Breast epithelium (tissue), 4 donors: ENCODE results near the gene CACHD1. TPM values are rescaled to one million over a fixed set of nuclear protein-coding genes. Genes with fewer than 3 reads are reported as not detected.

Experiments used
- DNase-seq, 2 donors: peaks; one replicate each; pipeline ENCODE4 v3.0.0-alpha.2; 2019; ENCODE audit warnings: low spot score in 2 of 2
- H3K27ac ChIP-seq, 2 donors: fragments of 200-600 bp; sonication (generic) in 1 of 2; one replicate each; pipeline ENCODE4 v1.5.1; 2016 to 2019; ENCODE audit warnings: mild to moderate bottlenecking in 1 of 2
- H3K27me3 ChIP-seq, 2 donors: fragments of 200-600 bp; sonication (generic) in 1 of 2; one replicate each; pipeline versions ENCODE4 v1.5.1 to v1.6.0; 2017 to 2019; ENCODE audit warnings: control low read depth in 1 of 2, mild to moderate bottlenecking in 1 of 2
- H3K36me3 ChIP-seq: fragments of 200-600 bp; one replicate; pipeline ENCODE4 v1.5.1; 2019
- H3K4me1 ChIP-seq, 2 donors: fragments of 200-600 bp; sonication (generic); one replicate each; pipeline ENCODE4 v1.5.1; 2016 to 2019; ENCODE audit warnings: control low read depth in 1 of 2
- H3K4me3 ChIP-seq, 3 donors: fragments of 200-600 bp; sonication (generic); 1 replicate in 2 of 3; 2 replicates in 1 of 3; pipeline ENCODE4 v1.5.1; 2016 to 2019; ENCODE audit warnings: mild to moderate bottlenecking in 3 of 3, moderate library complexity in 2 of 3
- H3K9me3 ChIP-seq, 2 donors: fragments of 200-600 bp; sonication (generic) in 1 of 2; one replicate each; pipeline ENCODE4 v1.5.1; 2016 to 2019; ENCODE audit warnings: control low read depth in 1 of 2
- CTCF ChIP-seq, 3 donors: fragments of 450-650 bp; IDR thresholded peaks; one replicate each; pipeline ENCODE4 v1.5.1; 2016 to 2017; ENCODE audit warnings: antibody characterized with exemption in 3 of 3, mild to moderate bottlenecking in 3 of 3, moderate library complexity in 3 of 3
- POLR2A ChIP-seq: fragments of 450-650 bp; IDR thresholded peaks from one replicate; pipeline ENCODE4 v1.6.1; 2016; ENCODE audit warnings: antibody characterized with exemption, mild to moderate bottlenecking, moderate library complexity
- POLR2AphosphoS5 ChIP-seq, 3 donors: sonication (generic); formaldehyde crosslinking; IDR thresholded peaks; one replicate each; pipeline ENCODE4 v1.6.1; 2017; ENCODE audit warnings: antibody characterized with exemption in 3 of 3
- intact Hi-C: fragments of 100-400 bp; cut with DNase I; formaldehyde crosslinking; loops from one replicate; pipeline ENCODE4 v1.15.1; 2023; ENCODE audit warnings: low total_unique reads
- total RNA-seq, 3 donors: library from RNA; depleted of rRNA; stranded (reverse); fragments of >200 nt; gene quantifications; one replicate each; pipeline ENCODE4 v1.1.0, GENCODE V29; 2016

CACHD1 gene
- total RNA-seq, 3 donors from 2014 or later = 21.6 to 31.9 (median 25.3) TPM

GRCh38 chr1:64631346-64632034 is 161.6 kb downstream of the CACHD1 start:
- TF ChIP-seq POLR2A (no peak), CTCF (IDR thresholded peaks at IDR 0.05) (no peak), POLR2AphosphoS5 (IDR thresholded peaks at IDR 0.05) (no peak)
- intact Hi-C loops = no loop called here
- no peaks in the 10 kb centered on the region for H3K9me3 ChIP-seq
- H3K27me3 ChIP-seq = no peaks in the 10 kb centered on the region
- H3K27ac ChIP-seq = no peak overlapping the region
- DNase-seq = no peak
- H3K36me3 ChIP-seq = no peaks in the 10 kb centered on the region
- H3K4me3 ChIP-seq = no peak overlapping the region
- no peaks in the 10 kb centered on the region for H3K4me1 ChIP-seq

- no peak overlapping the region for H3K4me3 ChIP-seq
These were observed 163.0 kb downstream of the CACHD1 start for GRCh38 chr1:64632936-64633335.

GRCh38 chr1:64645735-64646134 is 175.8 kb downstream of the CACHD1 start:
- Histone ChIP-seq H3K27me3 (no peaks in the 10 kb centered on the region), H3K9me3 (no peaks in the 10 kb centered on the region), H3K4me3 (no peak overlapping the region), H3K4me1 (no peaks in the 10 kb centered on the region), H3K27ac (no peak overlapping the region), H3K36me3 (no peaks in the 10 kb centered on the region)
- intact Hi-C loops = no loop called here
- TF ChIP-seq POLR2A (no peak), POLR2AphosphoS5 (IDR thresholded peaks at IDR 0.05) (no peak), CTCF (IDR thresholded peaks at IDR 0.05) (no peak)
- DNase-seq = no peak

More at GRCh38 chr1:64632936-64633335, 163.0 kb downstream of the CACHD1 start:
- TF ChIP-seq POLR2A (no peak), POLR2AphosphoS5 (IDR thresholded peaks at IDR 0.05) (no peak), CTCF (IDR thresholded peaks at IDR 0.05) (no peak)
- H3K27ac ChIP-seq = no peak overlapping the region
- H3K9me3 ChIP-seq = no peaks in the 10 kb centered on the region
- H3K27me3 ChIP-seq = no peaks in the 10 kb centered on the region
- DNase-seq = no peak
- H3K4me1 ChIP-seq = no peaks in the 10 kb centered on the region
- no peaks in the 10 kb centered on the region for H3K36me3 ChIP-seq
- intact Hi-C loops = no loop called here

GRCh38 chr1:64650411-64650810 is 180.5 kb downstream of the CACHD1 start:
- Histone ChIP-seq H3K4me3 (no peak overlapping the region), H3K36me3 (no peaks in the 10 kb centered on the region), H3K27ac (no peak overlapping the region), H3K27me3 (no peaks in the 10 kb centered on the region), H3K9me3 (no peaks in the 10 kb centered on the region), H3K4me1 (no peaks in the 10 kb centered on the region)
- TF ChIP-seq POLR2AphosphoS5 (IDR thresholded peaks at IDR 0.05) (no peak), POLR2A (no peak)
- no peak for DNase-seq
- intact Hi-C loops = loop anchor here (10.0 kb wide), 1 partner anchor 786 kb away; no protein-coding TSS in a partner anchor

- Histone ChIP-seq H3K4me1 (no peaks in the 10 kb centered on the region), H3K36me3 (no peaks in the 10 kb centered on the region), H3K27ac (no peak overlapping the region), H3K27me3 (no peaks in the 10 kb centered on the region), H3K9me3 (no peaks in the 10 kb centered on the region), H3K4me3 (no peak overlapping the region)
- intact Hi-C loops = loop anchor here (10.0 kb wide), 1 partner anchor 787 kb away; no protein-coding TSS in a partner anchor
- TF ChIP-seq POLR2AphosphoS5 (IDR thresholded peaks at IDR 0.05) = no peak
- DNase-seq = no peak
These were observed 181.9 kb downstream of the CACHD1 start for GRCh38 chr1:64651841-64652240.

GRCh38 chr1:64653466-64653865 is 183.5 kb downstream of the CACHD1 start:
- no peaks in the 10 kb centered on the region for H3K9me3 ChIP-seq
- intact Hi-C loops = loop anchor here (10.0 kb wide), 1 partner anchor 789 kb away; no protein-coding TSS in a partner anchor
- H3K4me3 ChIP-seq = no peak overlapping the region
- H3K4me1 ChIP-seq = no peaks in the 10 kb centered on the region
- no peaks in the 10 kb centered on the region for H3K36me3 ChIP-seq
- H3K27me3 ChIP-seq = no peaks in the 10 kb centered on the region
- no peak overlapping the region for H3K27ac ChIP-seq
- DNase-seq = no peak
- no peak for TF ChIP-seq POLR2AphosphoS5 (IDR thresholded peaks at IDR 0.05)
